Measurements from ENCODE around the gene KCMF1. TPM values are rescaled to one million over a fixed set of nuclear protein-coding genes. Genes with fewer than 3 reads are reported as not detected.

KCMF1 gene
- polyA plus RNA-seq, 2 of the 4 experiments (the other 2 are of a cell fraction), result 77.8 to 221 TPM

DNA sequence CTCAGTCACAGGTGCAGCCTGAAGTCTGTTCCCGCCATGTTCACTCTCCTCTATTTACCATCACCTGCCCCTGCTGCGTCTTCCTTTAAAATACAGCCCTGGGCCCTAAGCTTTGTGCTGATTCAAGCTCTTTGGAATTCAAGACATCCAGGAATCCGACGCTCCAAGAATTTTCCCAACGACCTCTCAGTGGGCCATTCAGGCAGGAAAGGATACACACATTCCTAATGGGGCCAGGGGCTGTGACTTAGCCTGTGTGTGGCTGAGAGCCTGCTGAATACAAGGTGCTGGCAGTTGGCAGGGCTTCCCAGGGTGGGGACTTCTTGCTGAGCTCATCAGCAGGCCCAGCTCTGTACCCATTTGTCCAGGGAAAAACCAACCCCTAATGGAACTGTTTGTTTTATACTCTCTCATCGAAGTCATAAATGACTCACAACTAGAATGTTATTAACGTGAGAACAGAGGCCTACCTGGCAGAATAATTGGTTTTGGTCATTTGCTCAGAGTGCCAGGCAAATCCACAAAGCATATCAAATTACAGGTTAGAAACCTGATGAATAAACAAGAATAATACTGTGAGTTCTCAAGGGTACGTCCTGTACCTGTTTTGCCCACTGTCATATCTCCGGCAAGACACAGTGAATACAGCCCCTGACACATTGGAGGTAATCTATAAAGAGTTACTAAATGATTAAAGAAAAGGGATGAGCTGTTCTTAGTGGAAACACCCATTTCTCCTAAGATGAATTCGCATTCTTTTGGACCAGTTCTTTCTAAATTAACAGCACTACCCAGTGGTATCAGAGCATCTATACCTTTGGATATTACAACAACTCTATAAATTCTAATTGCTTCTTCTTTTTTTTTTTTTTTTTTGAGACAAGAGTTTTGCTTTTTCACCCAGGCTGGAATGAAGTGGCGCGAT, 12.6 kb upstream of the KCMF1 start:
- CTCF ChIA-PET, result interaction anchor here (0.5 to 7.5 kb wide), 12 partner anchors 11 to 342 kb away, joined by 3 to 66 read pairs (median 4); partner anchors contain the start of gene TRABD2A
- H3K4me3 ChIP-seq, result peak overlapping the region; percentile 21; the same call in 1 of the 3 replicates
- WGBS (ENCODE audit: missing lambda C conversion rate), result 16% methylated on average over 12 of the region's 12 CpGs
- peak overlapping the region; percentile 90 for H3K27ac ChIP-seq
- peak overlapping the region; percentile 80 for H3K4me2 ChIP-seq
- POLR2A ChIA-PET, result interaction anchor here (0.5 to 4.2 kb wide), 14 partner anchors 9 to 603 kb away, joined by 3 to 70 read pairs (median 4); partner anchors contain the start of genes GGCX and KCMF1
- no peaks in the 10 kb centered on the region for H3K9me3 ChIP-seq
- peak; percentile 96 to 98 for DNase-seq (ENCODE audit: low read depth in 1 of 2, low spot score in 1 of 2)
- peak; percentile 91 to 92 for ATAC-seq
- peak; percentile 43 for FAIRE-seq
- peaks cover 65% of the 10 kb centered on the region for H3K4me1 ChIP-seq
- 0 out of 2 replicates have a peak, but pooled peaks have one; percentile 28 for TF ChIP-seq ZSCAN20 (CRISPR knock-in tag; IDR thresholded peaks at IDR 0.05)
- TF ChIP-seq EHF (CRISPR knock-in tag; IDR thresholded peaks at IDR 0.05), result no peak
- TF ChIP-seq ZNF302 (CRISPR knock-in tag; IDR thresholded peaks at IDR 0.05), result no peak
- no peak for TF ChIP-seq KDM1A (IDR thresholded peaks at IDR 0.05; ENCODE audit: low read depth)
- TF ChIP-seq CBX8 (IDR thresholded peaks at IDR 0.05), result no peak
- TF ChIP-seq RFX5 (IDR thresholded peaks at IDR 0.05), result 0 out of 2 replicates have a peak, but pooled peaks have one; percentile 54
- TF ChIP-seq, protein P1, sequence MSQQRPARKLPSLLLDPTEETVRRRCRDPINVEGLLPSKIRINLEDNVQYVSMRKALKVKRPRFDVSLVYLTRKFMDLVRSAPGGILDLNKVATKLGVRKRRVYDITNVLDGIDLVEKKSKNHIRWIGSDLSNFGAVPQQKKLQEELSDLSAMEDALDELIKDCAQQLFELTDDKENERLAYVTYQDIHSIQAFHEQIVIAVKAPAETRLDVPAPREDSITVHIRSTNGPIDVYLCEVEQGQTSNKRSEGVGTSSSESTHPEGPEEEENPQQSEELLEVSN (IDR thresholded peaks at IDR 0.05; ENCODE audit: borderline replicate concordance, low read depth), result peak; percentile 32; the same call in 1 of the 2 replicates
- TF ChIP-seq JUNB (IDR thresholded peaks at IDR 0.05), result peak; percentile 81
- TF ChIP-seq, protein P2, sequence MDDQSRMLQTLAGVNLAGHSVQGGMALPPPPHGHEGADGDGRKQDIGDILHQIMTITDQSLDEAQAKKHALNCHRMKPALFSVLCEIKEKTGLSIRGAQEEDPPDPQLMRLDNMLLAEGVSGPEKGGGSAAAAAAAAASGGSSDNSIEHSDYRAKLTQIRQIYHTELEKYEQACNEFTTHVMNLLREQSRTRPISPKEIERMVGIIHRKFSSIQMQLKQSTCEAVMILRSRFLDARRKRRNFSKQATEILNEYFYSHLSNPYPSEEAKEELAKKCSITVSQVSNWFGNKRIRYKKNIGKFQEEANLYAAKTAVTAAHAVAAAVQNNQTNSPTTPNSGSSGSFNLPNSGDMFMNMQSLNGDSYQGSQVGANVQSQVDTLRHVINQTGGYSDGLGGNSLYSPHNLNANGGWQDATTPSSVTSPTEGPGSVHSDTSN (IDR thresholded peaks at IDR 0.05), result peak; percentile 78
- TF ChIP-seq ZC3H11A (IDR thresholded peaks at IDR 0.05), result no peak
- TF ChIP-seq HOXB5 (CRISPR knock-in tag; IDR thresholded peaks at IDR 0.05), result no peak; the same call in 1 of the 2 replicates
- TF ChIP-seq MYC (IDR thresholded peaks at IDR 0.05; ENCODE audit: borderline replicate concordance, low read length), result no peak
- TF ChIP-seq CBX2 (IDR thresholded peaks at IDR 0.05; ENCODE audit: borderline replicate concordance, low read depth), result no peak
- 0 out of 2 replicates have a peak, but pooled peaks have one; percentile 39 for TF ChIP-seq HOXB13 (CRISPR knock-in tag; IDR thresholded peaks at IDR 0.05; ENCODE audit: low read depth)
- TF ChIP-seq HDAC2 (IDR thresholded peaks at IDR 0.05), result no peak
- peak; percentile 84 for TF ChIP-seq FOSL2 (IDR thresholded peaks at IDR 0.05)
- TF ChIP-seq FOSL2 (CRISPR knock-in tag; IDR thresholded peaks at IDR 0.05), result peak; percentile 89
- peak in 1 of 2 experiments; percentile 22; a peak in 4 of 5 replicates for TF ChIP-seq RAD21 (conservative IDR thresholded peaks at IDR 0.05 in 1 of 2, IDR thresholded peaks at IDR 0.05 in 1 of 2)
- TF ChIP-seq FOSB (CRISPR knock-in tag; IDR thresholded peaks at IDR 0.05), result peak; percentile 58; the same call in 1 of the 2 replicates
- TF ChIP-seq MAFK (IDR thresholded peaks at IDR 0.05; ENCODE audit: partially characterized antibody), result peak; percentile 96
- peak; percentile 32; the same call in 1 of the 3 replicates for TF ChIP-seq NR3C1 (IDR thresholded peaks at IDR 0.05)
- TF ChIP-seq RARB (CRISPR knock-in tag; IDR thresholded peaks at IDR 0.05), result 0 out of 2 replicates have a peak, but pooled peaks have one; percentile 35
- peak in 1 of 2 experiments; percentile 22; a peak in 1 of 4 replicates for TF ChIP-seq CEBPB (IDR thresholded peaks at IDR 0.05)
- TF ChIP-seq, protein P3, sequence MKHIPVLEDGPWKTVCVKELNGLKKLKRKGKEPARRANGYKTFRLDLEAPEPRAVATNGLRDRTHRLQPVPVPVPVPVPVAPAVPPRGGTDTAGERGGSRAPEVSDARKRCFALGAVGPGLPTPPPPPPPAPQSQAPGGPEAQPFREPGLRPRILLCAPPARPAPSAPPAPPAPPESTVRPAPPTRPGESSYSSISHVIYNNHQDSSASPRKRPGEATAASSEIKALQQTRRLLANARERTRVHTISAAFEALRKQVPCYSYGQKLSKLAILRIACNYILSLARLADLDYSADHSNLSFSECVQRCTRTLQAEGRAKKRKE (CRISPR knock-in tag; IDR thresholded peaks at IDR 0.05; ENCODE audit: low read depth), result 0 out of 2 replicates have a peak, but pooled peaks have one; percentile 66
- TF ChIP-seq SMC3 (IDR thresholded peaks at IDR 0.05), result 0 out of 3 replicates have a peak, but pooled peaks have one; percentile 10
- TF ChIP-seq, protein P4, sequence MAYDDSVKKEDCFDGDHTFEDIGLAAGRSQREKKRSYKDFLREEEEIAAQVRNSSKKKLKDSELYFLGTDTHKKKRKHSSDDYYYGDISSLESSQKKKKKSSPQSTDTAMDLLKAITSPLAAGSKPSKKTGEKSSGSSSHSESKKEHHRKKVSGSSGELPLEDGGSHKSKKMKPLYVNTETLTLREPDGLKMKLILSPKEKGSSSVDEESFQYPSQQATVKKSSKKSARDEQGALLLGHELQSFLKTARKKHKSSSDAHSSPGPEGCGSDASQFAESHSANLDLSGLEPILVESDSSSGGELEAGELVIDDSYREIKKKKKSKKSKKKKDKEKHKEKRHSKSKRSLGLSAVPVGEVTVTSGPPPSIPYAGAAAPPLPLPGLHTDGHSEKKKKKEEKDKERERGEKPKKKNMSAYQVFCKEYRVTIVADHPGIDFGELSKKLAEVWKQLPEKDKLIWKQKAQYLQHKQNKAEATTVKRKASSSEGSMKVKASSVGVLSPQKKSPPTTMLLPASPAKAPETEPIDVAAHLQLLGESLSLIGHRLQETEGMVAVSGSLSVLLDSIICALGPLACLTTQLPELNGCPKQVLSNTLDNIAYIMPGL (CRISPR knock-in tag; IDR thresholded peaks at IDR 0.05; ENCODE audit: borderline replicate concordance), result no peak
- TF ChIP-seq, protein P5, sequence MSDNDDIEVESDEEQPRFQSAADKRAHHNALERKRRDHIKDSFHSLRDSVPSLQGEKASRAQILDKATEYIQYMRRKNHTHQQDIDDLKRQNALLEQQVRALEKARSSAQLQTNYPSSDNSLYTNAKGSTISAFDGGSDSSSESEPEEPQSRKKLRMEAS (IDR thresholded peaks at IDR 0.05), result peak; percentile 87
- TF ChIP-seq GATA3 (IDR thresholded peaks at IDR 0.05; ENCODE audit: borderline replicate concordance), result peak; percentile 85; the same call in 1 of the 2 replicates
- TF ChIP-seq JUN (IDR thresholded peaks at IDR 0.05), result peak in 1 of 2 experiments; percentile 80; a peak in 2 of 5 replicates
- peak; percentile 22 to 82; a peak in 1 of 5 replicates for TF ChIP-seq EP300 (IDR thresholded peaks at IDR 0.05)
- no peak for TF ChIP-seq RCOR1 (IDR thresholded peaks at IDR 0.05; ENCODE audit: low read depth, low read length)
- TF ChIP-seq, protein P6, sequence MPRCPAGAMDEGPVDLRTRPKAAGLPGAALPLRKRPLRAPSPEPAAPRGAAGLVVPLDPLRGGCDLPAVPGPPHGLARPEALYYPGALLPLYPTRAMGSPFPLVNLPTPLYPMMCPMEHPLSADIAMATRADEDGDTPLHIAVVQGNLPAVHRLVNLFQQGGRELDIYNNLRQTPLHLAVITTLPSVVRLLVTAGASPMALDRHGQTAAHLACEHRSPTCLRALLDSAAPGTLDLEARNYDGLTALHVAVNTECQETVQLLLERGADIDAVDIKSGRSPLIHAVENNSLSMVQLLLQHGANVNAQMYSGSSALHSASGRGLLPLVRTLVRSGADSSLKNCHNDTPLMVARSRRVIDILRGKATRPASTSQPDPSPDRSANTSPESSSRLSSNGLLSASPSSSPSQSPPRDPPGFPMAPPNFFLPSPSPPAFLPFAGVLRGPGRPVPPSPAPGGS (IDR thresholded peaks at IDR 0.05), result 0 out of 3 replicates have a peak, but pooled peaks have one; percentile 57
